Loucy (cell line): Measurements from ENCODE around the gene NFATC3.

Source experiments
- CTCF ChIP-seq: fragments of 200-600 bp; sonication (generic); conservative IDR thresholded peaks from 2 replicates; pipeline ENCODE4 v1.5.1; 2014; ENCODE audit warnings: mild to moderate bottlenecking, antibody characterized with exemption, low read length
- EZH2phosphoT487 ChIP-seq: fragments of 200-600 bp; IDR thresholded peaks from 2 replicates; pipeline ENCODE4 v1.6.1; 2018; ENCODE audit warnings: antibody characterized with exemption, mild to moderate bottlenecking, moderate library complexity, borderline replicate concordance

- no peak for TF ChIP-seq CTCF
- no peak for TF ChIP-seq EZH2phosphoT487
Measured at GRCh38 chr16:68084504-68085258, 489 bp upstream of the NFATC3 start.
